DMS 273 (cell line): ENCODE results near the gene LRTM2.

ENCODE experiments used
- DNase-seq: peaks from one replicate; lab custom pipeline; 2025; ENCODE audit not compliant: unreplicated experiment; lab: John Stamatoyannopoulos, UW

Gene LRTM2

GRCh38 chr12:1842183-1842904 is 22.0 kb downstream of the LRTM2 start:
- no peak for DNase-seq

GRCh38 chr12:1842905-1843640 is 22.7 kb downstream of the LRTM2 start:
- no peak for DNase-seq

- no peak for DNase-seq
These were observed 23.3 kb downstream of the LRTM2 start for GRCh38 chr12:1843641-1844005.

- no peak for DNase-seq
These were observed 23.9 kb downstream of the LRTM2 start for GRCh38 chr12:1844223-1844622.

- no peak for DNase-seq
These were observed 24.5 kb downstream of the LRTM2 start for GRCh38 chr12:1844661-1845409.

- DNase-seq = no peak
These were observed 25.1 kb downstream of the LRTM2 start for GRCh38 chr12:1845427-1845826.

- no peak for DNase-seq
These were observed 25.5 kb downstream of the LRTM2 start for GRCh38 chr12:1845886-1846285.

GRCh38 chr12:1846421-1847405 is 26.3 kb downstream of the LRTM2 start:
- no peak for DNase-seq

- no peak for DNase-seq
These were observed 27.0 kb downstream of the LRTM2 start for GRCh38 chr12:1847411-1847810.

GRCh38 chr12:1848146-1848545 is 27.8 kb downstream of the LRTM2 start:
- no peak for DNase-seq

- DNase-seq = peak; percentile 65
These were observed 28.4 kb downstream of the LRTM2 start for GRCh38 chr12:1848745-1849144.

GRCh38 chr12:1851151-1851701 is 30.9 kb downstream of the LRTM2 start:
- peak; percentile 33 for DNase-seq

GRCh38 chr12:1852076-1852475 is 31.7 kb downstream of the LRTM2 start:
- no peak for DNase-seq

GRCh38 chr12:1853716-1854115 is 33.4 kb downstream of the LRTM2 start:
- no peak for DNase-seq

- DNase-seq = peak; percentile 41
These were observed 34.9 kb downstream of the LRTM2 start for GRCh38 chr12:1855241-1855640.

GRCh38 chr12:1857086-1857485 is 36.7 kb downstream of the LRTM2 start:
- no peak for DNase-seq

GRCh38 chr12:1857821-1858220 is 37.5 kb downstream of the LRTM2 start:
- DNase-seq = no peak

- no peak for DNase-seq
These were observed 38.1 kb downstream of the LRTM2 start for GRCh38 chr12:1858456-1858855.

GRCh38 chr12:1859643-1860042 is 39.3 kb downstream of the LRTM2 start:
- no peak for DNase-seq

GRCh38 chr12:1862973-1863372 is 42.6 kb downstream of the LRTM2 start:
- DNase-seq = peak; percentile 14
